OCI-LY3 (cell line): ENCODE measurements around the gene STXBP4.

Experiments
- H2AFZ ChIP-seq: fragments of 200-600, 300-600 bp; shearing (Covaris generic); 2 replicates; pipeline ENCODE4 v1.6.0; 2014; ENCODE audit warnings: antibody characterized with exemption, low read depth, low read length
- H3K27ac ChIP-seq: fragments of 200-600, 300-600 bp; sonication (generic); 2 replicates; pipeline ENCODE4 v1.5.1; 2014; ENCODE audit warnings: mild to moderate bottlenecking, low read length, moderate library complexity, mixed read lengths
- H3K27me3 ChIP-seq: fragments of 200-600, 300-600 bp; sonication (generic); 2 replicates; pipeline ENCODE4 v1.6.1; 2014; ENCODE audit warnings: low read depth, low read length, mixed read lengths
- H3K36me3 ChIP-seq: fragments of 200-600, 300-600 bp; sonication (generic); replicated peaks from 2 replicates; pipeline ENCODE3; 2014; ENCODE audit warnings: low read depth, low read length, mixed read lengths
- H3K4me1 ChIP-seq: fragments of 300-600, 200-600 bp; sonication (generic); 2 replicates; pipeline ENCODE4 v1.6.1; 2014; ENCODE audit warnings: low read length, mixed read lengths
- H3K4me2 ChIP-seq: fragments of 200-600, 300-600 bp; sonication (generic); 2 replicates; pipeline ENCODE4 v1.6.1; 2014; ENCODE audit warnings: low read length, mixed read lengths
- H3K4me3 ChIP-seq: fragments of 300-600, 200-600 bp; sonication (generic); 2 replicates; pipeline ENCODE4 v1.5.1; 2014; ENCODE audit warnings: antibody characterized with exemption, mild to moderate bottlenecking, low read length, moderate library complexity
- H3K79me2 ChIP-seq: fragments of 300-600, 200-600 bp; shearing (Covaris generic); 2 replicates; pipeline ENCODE4 v1.6.1; 2014; ENCODE audit warnings: mild to moderate bottlenecking, low read length, mixed read lengths
- H3K9ac ChIP-seq: fragments of 300-600, 200-600 bp; shearing (Covaris generic); 2 replicates; pipeline ENCODE4 v1.6.0; 2014; ENCODE audit warnings: mild to moderate bottlenecking, low read length, moderate library complexity
- H3K9me3 ChIP-seq: fragments of 200-600, 300-600 bp; shearing (Covaris generic); 2 replicates; pipeline ENCODE4 v1.6.1; 2014; ENCODE audit warnings: low read length, mixed read lengths; ENCODE audit not compliant: insufficient read depth
- H4K20me1 ChIP-seq: fragments of 200-600, 300-600 bp; sonication (generic); 2 replicates; pipeline ENCODE4 v1.6.1; 2016; ENCODE audit warnings: low read length, mixed read lengths; ENCODE audit not compliant: insufficient read depth
- EZH2phosphoT487 ChIP-seq: fragments of 200-600 bp; shearing (Covaris generic); IDR thresholded peaks from 2 replicates; pipeline ENCODE4 v1.6.1; 2018; ENCODE audit warnings: antibody characterized with exemption, mixed run types, low read depth
- TF ChIP-seq, protein P1 (sequence below): fragments of 200-600, 300-600 bp; sonication (generic); IDR thresholded peaks from 2 replicates; pipeline ENCODE4 v1.5.1; 2014; ENCODE audit warnings: antibody characterized with exemption, low read length, low read depth

STXBP4 gene

DNA sequence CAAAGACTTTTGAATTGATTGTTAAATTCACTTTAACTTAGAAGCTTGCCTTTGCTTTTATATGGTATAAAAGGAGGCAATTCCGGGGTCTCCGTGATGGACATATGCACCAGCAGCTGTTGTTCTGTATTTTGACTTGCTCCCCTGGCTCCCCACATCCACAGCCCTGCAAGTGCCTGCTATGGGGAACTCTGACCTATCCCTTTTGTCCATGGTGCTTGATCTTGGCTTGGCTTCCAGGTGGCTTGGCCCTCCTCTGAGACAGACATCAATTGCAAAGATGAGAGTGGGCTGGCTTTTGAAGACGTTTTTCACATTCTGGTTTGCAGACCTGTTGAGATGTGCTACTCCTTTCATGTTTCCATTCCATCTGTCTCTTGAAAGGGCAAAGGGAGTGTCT lies 41.0 kb upstream of the STXBP4 start:
- TF ChIP-seq, protein P1, sequence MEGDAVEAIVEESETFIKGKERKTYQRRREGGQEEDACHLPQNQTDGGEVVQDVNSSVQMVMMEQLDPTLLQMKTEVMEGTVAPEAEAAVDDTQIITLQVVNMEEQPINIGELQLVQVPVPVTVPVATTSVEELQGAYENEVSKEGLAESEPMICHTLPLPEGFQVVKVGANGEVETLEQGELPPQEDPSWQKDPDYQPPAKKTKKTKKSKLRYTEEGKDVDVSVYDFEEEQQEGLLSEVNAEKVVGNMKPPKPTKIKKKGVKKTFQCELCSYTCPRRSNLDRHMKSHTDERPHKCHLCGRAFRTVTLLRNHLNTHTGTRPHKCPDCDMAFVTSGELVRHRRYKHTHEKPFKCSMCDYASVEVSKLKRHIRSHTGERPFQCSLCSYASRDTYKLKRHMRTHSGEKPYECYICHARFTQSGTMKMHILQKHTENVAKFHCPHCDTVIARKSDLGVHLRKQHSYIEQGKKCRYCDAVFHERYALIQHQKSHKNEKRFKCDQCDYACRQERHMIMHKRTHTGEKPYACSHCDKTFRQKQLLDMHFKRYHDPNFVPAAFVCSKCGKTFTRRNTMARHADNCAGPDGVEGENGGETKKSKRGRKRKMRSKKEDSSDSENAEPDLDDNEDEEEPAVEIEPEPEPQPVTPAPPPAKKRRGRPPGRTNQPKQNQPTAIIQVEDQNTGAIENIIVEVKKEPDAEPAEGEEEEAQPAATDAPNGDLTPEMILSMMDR = no peak
- no peak for TF ChIP-seq EZH2phosphoT487
- Histone ChIP-seq H3K4me2 (no peak overlapping the region), H3K4me1 (peaks cover 10% of the 10 kb centered on the region), H3K79me2 (no peaks in the 10 kb centered on the region), H2AFZ (no peak overlapping the region), H4K20me1 (no peaks in the 10 kb centered on the region), H3K27ac (no peak overlapping the region), H3K27me3 (peaks cover 4% of the 10 kb centered on the region; the same call in 1 of the 2 replicates), H3K9me3 (no peaks in the 10 kb centered on the region), H3K4me3 (no peak overlapping the region), H3K9ac (no peak overlapping the region), H3K36me3 (no peaks in the 10 kb centered on the region)

DNA sequence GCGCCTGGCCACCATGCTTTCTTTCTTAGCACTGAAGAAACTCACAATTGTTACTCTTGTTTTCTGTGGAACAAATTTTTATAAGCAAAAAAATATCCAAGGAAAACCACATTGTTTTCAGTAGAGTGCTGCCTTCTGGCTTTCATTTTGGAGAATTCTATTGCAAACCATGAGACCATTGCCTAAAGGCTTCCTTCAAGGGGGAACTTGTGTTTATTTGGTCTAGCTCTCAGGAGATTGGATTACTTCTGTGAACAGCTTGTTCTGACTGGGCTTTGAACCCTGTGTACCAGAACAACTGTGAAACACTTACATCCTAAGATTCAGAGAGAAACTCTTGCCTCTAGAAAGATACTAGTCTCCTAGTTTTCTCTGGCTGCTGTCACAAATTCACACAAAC lies 35.9 kb upstream of the STXBP4 start:
- no peak overlapping the region for H3K4me2 ChIP-seq
- H3K27me3 ChIP-seq = peaks cover 4% of the 10 kb centered on the region; the same call in 1 of the 2 replicates
- no peak overlapping the region for H3K4me3 ChIP-seq
- H3K36me3 ChIP-seq = no peaks in the 10 kb centered on the region
- no peaks in the 10 kb centered on the region for H4K20me1 ChIP-seq
- H3K9ac ChIP-seq = no peak overlapping the region
- no peaks in the 10 kb centered on the region for H3K79me2 ChIP-seq
- no peaks in the 10 kb centered on the region for H3K9me3 ChIP-seq
- TF ChIP-seq, protein P1 = no peak
- no peak for TF ChIP-seq EZH2phosphoT487
- H3K27ac ChIP-seq = no peak overlapping the region
- peaks cover 18% of the 10 kb centered on the region for H3K4me1 ChIP-seq
- no peak overlapping the region for H2AFZ ChIP-seq

DNA sequence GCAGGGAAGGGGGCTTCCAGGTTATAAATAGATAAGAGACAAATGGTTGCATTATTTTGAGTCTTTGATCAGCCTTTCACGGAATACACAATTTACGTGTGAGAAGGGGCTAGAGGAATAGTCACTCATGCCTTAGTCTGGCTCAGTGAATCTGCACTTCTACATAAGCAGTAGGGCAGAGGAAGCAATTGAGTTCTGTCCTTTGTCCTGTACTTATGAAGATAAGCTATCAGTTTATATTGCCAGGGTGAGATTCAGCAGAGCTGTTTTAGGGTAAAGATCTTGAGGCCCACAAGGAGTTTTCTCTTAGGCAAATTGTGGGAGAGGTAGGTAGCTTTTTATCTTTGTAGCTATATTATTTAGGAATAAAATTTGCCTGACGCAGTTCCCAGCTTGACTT lies 34.6 kb upstream of the STXBP4 start:
- no peaks in the 10 kb centered on the region for H3K36me3 ChIP-seq

DNA sequence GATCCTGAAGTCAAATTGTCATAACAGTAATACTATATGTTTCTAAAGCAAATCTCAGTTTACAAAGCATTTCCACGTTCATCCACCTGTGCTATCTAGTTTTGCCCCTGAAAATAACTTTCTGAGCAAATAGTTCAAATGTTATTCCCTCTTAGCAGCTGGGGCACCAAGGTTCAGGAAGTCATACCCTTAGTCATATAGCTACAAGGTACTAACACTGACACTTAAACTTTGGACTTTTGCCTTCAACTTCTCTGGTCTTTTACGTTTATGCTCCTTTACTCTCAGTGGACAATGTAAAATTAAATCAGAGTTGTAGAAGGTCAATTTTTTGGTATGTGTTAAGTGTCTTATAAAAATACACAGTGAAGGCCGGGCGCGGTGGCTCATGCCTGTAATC lies 33.1 kb upstream of the STXBP4 start:
- no peak overlapping the region for H3K27ac ChIP-seq
- H3K9ac ChIP-seq = no peak overlapping the region
- TF ChIP-seq EZH2phosphoT487 = no peak
- H3K4me1 ChIP-seq = peaks cover 8% of the 10 kb centered on the region; the same call in 1 of the 2 replicates
- no peak overlapping the region for H2AFZ ChIP-seq
- H3K4me2 ChIP-seq = no peak overlapping the region
- H3K9me3 ChIP-seq = no peaks in the 10 kb centered on the region
- no peaks in the 10 kb centered on the region for H4K20me1 ChIP-seq
- no peaks in the 10 kb centered on the region for H3K27me3 ChIP-seq
- H3K36me3 ChIP-seq = no peaks in the 10 kb centered on the region
- H3K79me2 ChIP-seq = no peaks in the 10 kb centered on the region
- no peak overlapping the region for H3K4me3 ChIP-seq

More for the DNA sequence above, 34.6 kb upstream of the STXBP4 start:
- no peaks in the 10 kb centered on the region for H4K20me1 ChIP-seq
- H3K4me3 ChIP-seq = no peak overlapping the region
- no peaks in the 10 kb centered on the region for H3K27me3 ChIP-seq
- H3K4me2 ChIP-seq = no peak overlapping the region
- H2AFZ ChIP-seq = no peak overlapping the region
- no peaks in the 10 kb centered on the region for H3K9me3 ChIP-seq
- peaks cover 13% of the 10 kb centered on the region for H3K4me1 ChIP-seq
- no peak overlapping the region for H3K27ac ChIP-seq
- TF ChIP-seq EZH2phosphoT487 = no peak
- TF ChIP-seq, protein P1 = no peak
- H3K79me2 ChIP-seq = no peaks in the 10 kb centered on the region
- H3K9ac ChIP-seq = no peak overlapping the region
